ENCODE measurements around the gene PROZ.

DNA sequence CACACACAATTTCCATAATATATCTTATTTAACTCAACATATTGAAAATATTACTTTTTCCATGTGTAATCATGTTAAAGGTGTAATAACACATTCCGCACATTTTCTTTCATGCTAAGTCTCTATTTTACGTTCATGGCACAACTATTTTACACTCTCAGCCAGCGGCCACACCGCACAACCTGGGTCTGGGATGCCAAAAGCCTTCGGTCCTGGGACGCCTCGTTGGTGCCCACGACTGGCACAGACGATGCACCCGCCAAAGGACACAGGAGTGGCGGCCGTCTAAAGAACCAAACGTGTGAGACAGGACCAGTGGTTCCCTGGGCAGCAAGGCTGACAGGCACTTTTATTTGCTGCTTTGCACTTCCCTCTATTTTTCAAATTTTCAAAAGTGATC, 10.0 kb upstream of the PROZ start:
- TF ChIP-seq, protein P1, sequence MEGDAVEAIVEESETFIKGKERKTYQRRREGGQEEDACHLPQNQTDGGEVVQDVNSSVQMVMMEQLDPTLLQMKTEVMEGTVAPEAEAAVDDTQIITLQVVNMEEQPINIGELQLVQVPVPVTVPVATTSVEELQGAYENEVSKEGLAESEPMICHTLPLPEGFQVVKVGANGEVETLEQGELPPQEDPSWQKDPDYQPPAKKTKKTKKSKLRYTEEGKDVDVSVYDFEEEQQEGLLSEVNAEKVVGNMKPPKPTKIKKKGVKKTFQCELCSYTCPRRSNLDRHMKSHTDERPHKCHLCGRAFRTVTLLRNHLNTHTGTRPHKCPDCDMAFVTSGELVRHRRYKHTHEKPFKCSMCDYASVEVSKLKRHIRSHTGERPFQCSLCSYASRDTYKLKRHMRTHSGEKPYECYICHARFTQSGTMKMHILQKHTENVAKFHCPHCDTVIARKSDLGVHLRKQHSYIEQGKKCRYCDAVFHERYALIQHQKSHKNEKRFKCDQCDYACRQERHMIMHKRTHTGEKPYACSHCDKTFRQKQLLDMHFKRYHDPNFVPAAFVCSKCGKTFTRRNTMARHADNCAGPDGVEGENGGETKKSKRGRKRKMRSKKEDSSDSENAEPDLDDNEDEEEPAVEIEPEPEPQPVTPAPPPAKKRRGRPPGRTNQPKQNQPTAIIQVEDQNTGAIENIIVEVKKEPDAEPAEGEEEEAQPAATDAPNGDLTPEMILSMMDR (IDR thresholded peaks at IDR 0.05; ENCODE audit: insufficient read depth, low read depth, low read length), result no peak
- TF ChIP-seq EZH2 (IDR thresholded peaks at IDR 0.05; ENCODE audit: insufficient read depth, low read length), result no peak

Measured in astrocyte (in vitro differentiated cells and primary cell).